Measurements from ENCODE around the gene RPL9. TPM values are rescaled to one million over a fixed set of nuclear protein-coding genes. Genes with fewer than 3 reads are reported as not detected.
"Not testable (repeated sequence)": the region's sequence is repeated elsewhere in the genome, so short reads cannot be mapped to it uniquely, and the experiment has no call there.

The RPL9 gene
- total RNA-seq (over 10,000 TPM in 1 of 7 donors, 1,000 to 10,000 TPM in 6; 2,988 to 22,039 (median 3,954) TPM), polyA plus RNA-seq (1,000 to 10,000 TPM; 5,002 to 5,793 TPM)
- long read RNA-seq, donor 1, transcript RPL9-214 (8 exons, 2,354 nt) = major isoform, 762 of 883 reads
- long read RNA-seq, donor 1, transcript RPL9-203 (7 exons, 1,127 nt) = minor isoform, 16 of 883 reads
- long read RNA-seq, donor 1, partial matches to known transcripts = 13 of 883 reads
- long read RNA-seq, donor 1, other reads (novel, unspliced or antisense) = 85 of 883 reads
- long read RNA-seq, donor 2, transcript RPL9-209 (5 exons, 1,028 nt) = minor isoform, 6 of 238 reads
- long read RNA-seq, donor 2, transcript RPL9-214 (8 exons, 2,354 nt) = major isoform, 63 of 238 reads
- long read RNA-seq, donor 2, transcript RPL9-212 (3 exons, 584 nt) = minor isoform, 8 of 238 reads
- long read RNA-seq, donor 2, transcript RPL9-203 (7 exons, 1,127 nt) = minor isoform, 8 of 238 reads
- long read RNA-seq, donor 2, partial matches to known transcripts = 13 of 238 reads
- long read RNA-seq, donor 2, other reads (novel, unspliced or antisense) = 136 of 238 reads
- long read RNA-seq, donor 3, transcript RPL9-203 (7 exons, 1,127 nt) = minor isoform, 6 of 238 reads
- long read RNA-seq, donor 3, transcript RPL9-210 (3 exons, 619 nt) = minor isoform, 8 of 238 reads
- long read RNA-seq, donor 3, transcript RPL9-214 (8 exons, 2,354 nt) = major isoform, 178 of 238 reads
- long read RNA-seq, donor 3, partial matches to known transcripts = 5 of 238 reads
- long read RNA-seq, donor 3, other reads (novel, unspliced or antisense) = 34 of 238 reads

- Histone ChIP-seq H3K4me1 (ENCODE audit: insufficient read depth) (peaks cover 3% of the 10 kb centered on the region), H3K4me3 (peak within 1 kb of the TSS; percentile 76), H3K27me3 (no peaks in the 10 kb centered on the region), H3K27ac (peak within 1 kb of the TSS; percentile 85 to 90), H3K36me3 (peaks cover 2% of the 10 kb centered on the region), H3K9me3 (no peaks in the 10 kb centered on the region)
- WGBS, 3 donors = 0 to 1% (median 0%) methylated on average over 51 to 55 of the region's 55 CpGs
- intact Hi-C loops (cut with DNase I) = loop anchor here in 1 of 4 donors (5.0 kb wide), 1 partner anchor 184 kb away; no protein-coding TSS in a partner anchor
- TF ChIP-seq CTCF (IDR thresholded peaks at IDR 0.05) = peak in 1 of 3 donors; percentile 24
- peak; percentile 98 for TF ChIP-seq POLR2A (IDR thresholded peaks at IDR 0.05)
- TF ChIP-seq EP300 (IDR thresholded peaks at IDR 0.05) = peak; percentile 47
- DNase-seq = peak; percentile 97 to 98 (median 97)
These were observed at the start of gene RPL9, which contains the start of gene LIAS for GRCh38 chr4:39458505-39459300. Gene RPL9 (minus strand): TSS chr4:39458922. CDS start chr4:39458439, 483 bp downstream. Gene LIAS (plus strand): TSS chr4:39459056. CDS start chr4:39459118, 62 bp downstream.

- H3K27ac ChIP-seq = no peak overlapping the region
- 62 to 78% (median 64%) methylated on average over 1 of the region's 1 CpG for WGBS, 3 donors
- H3K4me1 ChIP-seq (ENCODE audit: insufficient read depth) = peaks cover 2% of the 10 kb centered on the region
- no peaks in the 10 kb centered on the region for H3K36me3 ChIP-seq
- no peak for DNase-seq
- no peaks in the 10 kb centered on the region for H3K9me3 ChIP-seq
- H3K27me3 ChIP-seq = no peaks in the 10 kb centered on the region
- TF ChIP-seq EP300 (IDR thresholded peaks at IDR 0.05) = no peak
- TF ChIP-seq POLR2A (IDR thresholded peaks at IDR 0.05) = no peak
- TF ChIP-seq CTCF (IDR thresholded peaks at IDR 0.05) = no peak
- H3K4me3 ChIP-seq = no peak overlapping the region
- intact Hi-C loops (cut with DNase I) = no loop called here
These were observed 46.9 kb upstream of the RPL9 start for GRCh38 chr4:39505581-39505980.

- DNase-seq = no peak
- Histone ChIP-seq H3K4me3 (no peak overlapping the region), H3K27ac (no peak overlapping the region), H3K27me3 (no peaks in the 10 kb centered on the region), H3K4me1 (ENCODE audit: insufficient read depth) (peaks cover 2% of the 10 kb centered on the region), H3K36me3 (no peaks in the 10 kb centered on the region), H3K9me3 (no peaks in the 10 kb centered on the region)
- TF ChIP-seq POLR2A (IDR thresholded peaks at IDR 0.05) (no peak), EP300 (IDR thresholded peaks at IDR 0.05) (no peak), CTCF (IDR thresholded peaks at IDR 0.05) (no peak)
- WGBS, 3 donors = 87 to 97% (median 96%) methylated on average over 2 of the region's 2 CpGs
- intact Hi-C loops (cut with DNase I) = no loop called here
These were observed 45.8 kb upstream of the RPL9 start for GRCh38 chr4:39504538-39504937.

- H3K4me3 ChIP-seq; H3K4me1 ChIP-seq (ENCODE audit: insufficient read depth); H3K36me3 ChIP-seq; intact Hi-C loops (cut with DNase I); H3K27ac ChIP-seq; H3K27me3 ChIP-seq; H3K9me3 ChIP-seq; DNase-seq: not testable (repeated sequence)
- WGBS, 3 donors = 83 to 90% (median 89%) methylated on average over 4 of the region's 4 CpGs
These were observed 43.9 kb upstream of the RPL9 start for GRCh38 chr4:39502664-39503035.
